T-helper 9 cell (primary cell): ENCODE measurements around the gene MAN1C1.
"Not testable (repeated sequence)": the region's sequence is repeated elsewhere in the genome, so short reads cannot be mapped to it uniquely, and the experiment has no call there.

ENCODE experiments used
- DNase-seq: peaks from one replicate; pipeline ENCODE4 v3.0.0-alpha.2; 2020

MAN1C1 gene

DNA sequence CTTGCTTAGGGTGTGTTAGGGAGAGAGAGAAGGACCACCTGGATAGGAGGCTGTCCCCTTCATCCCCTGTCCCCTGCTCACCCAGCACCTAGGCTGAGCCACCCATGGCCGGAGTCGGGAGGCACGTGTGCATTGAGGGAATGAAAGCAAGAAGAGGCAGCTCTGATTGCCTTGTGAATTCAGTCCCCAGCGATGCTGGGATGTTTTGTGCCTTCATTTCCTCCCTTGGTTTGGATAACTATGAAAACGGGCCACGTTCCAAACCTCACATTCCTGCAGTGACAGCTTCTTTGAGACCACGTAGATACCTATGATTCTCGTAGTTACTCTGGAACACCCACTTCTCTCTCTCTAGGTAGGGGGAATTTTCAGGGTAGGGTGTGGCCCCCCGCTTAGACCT is 67.1 kb downstream of the MAN1C1 start:
- DNase-seq = no peak

DNA sequence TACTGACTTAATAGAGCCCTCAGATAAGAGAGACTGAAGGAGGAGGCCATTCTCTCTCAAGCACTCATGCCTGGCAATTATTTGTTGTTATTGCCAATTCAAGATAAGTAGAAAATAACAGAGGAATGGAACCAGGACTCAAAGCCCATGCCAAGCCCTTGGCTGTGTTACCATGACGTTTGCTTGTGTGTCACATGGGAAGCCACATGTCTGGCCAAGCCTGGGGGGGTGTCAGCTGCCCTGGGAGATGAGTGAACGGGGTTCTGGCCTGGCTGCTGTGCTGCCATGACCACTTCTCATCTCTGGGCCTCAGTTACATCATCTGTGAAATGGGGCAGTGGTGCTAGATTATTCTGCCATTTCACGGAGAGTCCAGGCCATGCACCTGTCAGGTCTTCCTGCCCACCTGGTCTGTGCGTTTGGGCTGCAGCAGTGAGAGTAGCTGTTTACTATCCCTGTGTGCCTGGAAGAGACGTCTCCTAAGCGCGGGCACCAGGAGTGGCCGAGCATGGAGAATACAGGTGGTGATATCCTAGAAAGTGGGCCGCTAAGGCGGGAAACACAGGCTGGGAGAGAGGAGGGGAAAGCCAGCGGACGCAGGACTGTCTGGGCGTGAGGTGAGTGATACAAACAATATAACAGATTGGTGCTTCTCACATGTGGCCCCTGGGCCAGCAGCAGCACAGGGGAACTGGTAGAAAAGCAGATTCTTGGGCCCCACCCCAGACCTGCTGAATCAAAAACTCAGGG is 67.8 kb downstream of the MAN1C1 start:
- no peak for DNase-seq

DNA sequence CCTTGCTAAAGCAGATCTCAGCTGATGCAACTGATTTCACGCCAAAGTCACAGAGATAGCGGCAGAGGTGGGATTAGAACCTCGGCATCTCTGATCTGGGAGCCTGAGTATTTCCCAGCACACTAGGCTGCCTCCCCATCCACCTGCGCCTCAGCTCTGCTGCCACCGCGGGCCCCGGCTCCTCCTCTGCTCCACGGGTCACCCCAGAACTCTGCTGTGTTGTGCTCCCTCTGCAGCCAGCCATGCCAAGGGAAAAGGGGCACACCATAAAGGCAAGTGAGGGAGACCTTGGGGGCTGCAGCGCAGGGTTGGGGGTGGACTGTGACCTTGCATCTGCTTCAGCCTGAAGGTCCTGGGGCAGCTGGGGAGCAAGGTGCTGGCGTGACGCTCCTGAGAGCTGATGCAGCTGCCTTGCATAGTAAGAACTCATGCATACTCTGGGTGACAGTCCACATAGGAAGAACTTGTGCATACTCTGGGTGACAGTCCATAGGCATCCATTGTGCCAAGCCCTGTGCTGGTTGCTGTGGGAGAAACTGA is 68.7 kb downstream of the MAN1C1 start:
- no peak for DNase-seq

DNA sequence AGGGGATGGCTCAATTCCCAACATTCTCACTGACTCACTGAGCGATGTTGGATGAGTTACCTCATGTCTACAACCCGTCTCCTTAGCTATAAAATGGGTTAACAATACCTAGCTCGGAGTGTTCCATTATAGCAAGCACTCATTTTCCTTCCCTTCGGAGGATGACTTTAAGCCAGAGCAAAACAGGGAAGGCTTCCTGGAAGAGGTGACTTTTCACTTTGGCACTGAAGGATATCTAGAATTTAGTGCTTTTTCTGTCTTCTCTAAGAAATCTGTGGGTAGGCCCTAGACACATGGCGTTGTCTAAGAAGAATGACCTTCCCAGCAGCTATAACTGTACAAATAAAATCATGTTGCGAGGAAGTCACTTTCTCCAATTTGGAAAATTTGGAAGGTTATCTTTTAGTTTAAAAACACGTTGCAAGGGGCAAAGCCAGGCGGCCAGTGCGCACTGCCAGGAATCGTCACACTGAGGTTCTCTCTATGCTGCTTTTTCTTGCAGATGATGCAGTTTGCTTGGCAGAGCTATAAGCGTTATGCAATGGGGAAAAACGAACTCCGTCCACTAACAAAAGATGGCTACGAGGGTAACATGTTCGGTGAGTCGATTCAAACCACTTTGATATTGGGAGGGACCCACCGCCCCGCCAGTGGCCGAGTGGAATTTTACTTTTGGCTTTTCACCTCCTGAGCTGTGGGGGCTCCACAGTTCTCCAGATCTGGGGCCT is 69.5 kb downstream of the MAN1C1 start:
- DNase-seq = no peak

DNA sequence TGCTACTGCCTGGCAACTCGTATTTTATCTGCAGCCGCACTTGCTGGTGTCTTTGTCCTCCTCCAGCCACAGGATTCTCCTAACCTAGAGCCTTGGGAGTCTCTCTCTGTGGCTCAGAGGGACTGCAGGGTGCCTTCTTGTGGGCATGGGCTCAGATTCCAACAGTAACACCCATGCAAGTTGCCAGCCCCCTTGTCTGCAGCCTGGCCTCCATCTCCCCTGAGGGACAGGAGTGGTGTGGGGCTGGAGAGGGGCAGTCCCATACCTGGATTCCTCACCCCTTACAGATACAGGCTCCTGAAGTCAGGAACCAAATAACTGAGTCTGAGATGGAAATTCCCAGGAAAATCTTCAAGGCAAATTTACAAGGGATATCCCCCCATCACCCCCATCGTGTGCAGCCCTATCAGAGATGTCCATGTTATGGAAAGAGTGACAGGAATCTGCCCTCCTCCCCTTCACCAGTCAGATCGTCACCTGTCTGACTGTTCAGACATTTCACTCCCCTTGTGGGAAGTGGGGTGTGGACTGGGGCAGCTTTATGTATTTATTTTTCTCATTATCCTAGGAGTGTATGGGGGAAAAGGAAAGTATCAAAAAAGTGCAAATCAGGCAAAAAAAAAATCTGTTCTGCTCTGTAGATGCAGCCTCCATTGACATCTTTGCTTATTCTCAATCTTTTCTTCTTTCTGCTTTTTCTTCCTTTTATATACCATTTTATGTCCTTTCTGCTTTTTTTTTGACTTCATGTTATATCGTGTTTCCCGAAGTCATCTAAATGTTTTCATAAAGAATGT is 70.8 kb downstream of the MAN1C1 start:
- DNase-seq = no peak

DNA sequence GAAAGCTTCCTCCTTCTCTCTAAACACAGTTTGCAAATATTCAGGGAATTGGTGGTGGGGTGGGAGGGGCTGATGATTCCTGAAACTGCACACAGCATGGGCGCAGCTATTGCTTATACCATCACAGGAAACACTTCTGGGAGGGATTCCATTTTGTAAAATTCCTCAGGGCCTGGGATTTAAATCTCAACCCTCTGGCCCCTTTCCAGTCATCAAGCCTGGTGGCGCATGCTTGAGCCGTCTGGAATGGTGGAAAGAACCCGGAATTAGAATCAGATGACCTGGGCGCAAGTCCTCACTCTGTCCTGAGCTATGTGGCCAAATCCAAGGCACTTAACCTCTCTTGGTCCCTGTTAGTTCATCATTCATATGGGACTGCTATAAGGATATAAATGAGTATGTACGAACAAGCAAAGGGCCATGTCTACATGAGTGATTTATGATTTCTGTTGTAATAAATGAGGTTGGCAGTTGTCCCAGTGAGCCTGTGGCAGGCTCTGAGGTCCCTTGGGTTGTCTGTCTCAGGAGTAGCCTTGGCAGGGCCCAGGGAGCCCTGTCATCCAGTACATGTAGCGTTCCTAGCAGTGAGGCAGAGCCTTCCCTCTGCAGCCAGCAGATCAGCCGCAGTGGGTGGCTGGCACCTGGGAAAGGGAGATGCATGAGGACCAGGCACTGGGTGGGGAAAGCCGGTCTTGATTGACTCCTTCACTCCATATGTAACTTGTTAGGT is 72.0 kb downstream of the MAN1C1 start:
- DNase-seq = no peak

DNA sequence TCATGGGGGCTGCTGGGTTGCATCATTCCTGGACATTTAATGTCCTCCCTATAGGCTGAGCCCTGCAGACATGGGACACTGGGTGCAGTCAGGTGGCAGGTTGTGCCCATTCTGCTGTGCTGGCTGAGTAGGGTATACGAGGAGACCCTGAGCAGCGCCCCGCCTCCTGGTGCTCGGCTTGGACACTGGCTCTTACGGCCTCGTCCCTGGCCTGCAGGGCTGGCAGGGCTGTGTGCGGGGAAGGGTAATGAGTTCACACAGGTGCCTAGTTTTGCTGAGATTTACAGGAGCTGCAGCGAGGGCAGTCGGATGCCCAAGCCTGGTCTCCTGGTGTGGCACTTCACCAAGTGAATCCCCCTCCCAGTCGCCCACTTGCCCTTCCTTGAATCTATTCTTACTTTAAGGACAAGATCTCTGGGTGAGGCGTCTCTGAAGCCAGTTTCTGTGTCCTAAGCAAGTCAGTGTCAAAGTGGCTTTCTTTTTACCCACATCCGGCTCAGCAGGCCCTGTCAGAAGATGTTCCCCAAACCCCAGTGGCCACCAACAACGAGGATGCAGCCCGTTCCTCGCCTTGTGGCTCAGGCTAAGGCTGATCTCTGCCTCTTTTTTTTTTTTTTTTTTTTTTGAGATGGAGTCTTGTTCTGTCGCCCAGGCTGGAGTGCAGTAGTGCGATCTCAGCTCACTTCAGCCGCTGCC is 73.2 kb downstream of the MAN1C1 start:
- DNase-seq = no peak

DNA sequence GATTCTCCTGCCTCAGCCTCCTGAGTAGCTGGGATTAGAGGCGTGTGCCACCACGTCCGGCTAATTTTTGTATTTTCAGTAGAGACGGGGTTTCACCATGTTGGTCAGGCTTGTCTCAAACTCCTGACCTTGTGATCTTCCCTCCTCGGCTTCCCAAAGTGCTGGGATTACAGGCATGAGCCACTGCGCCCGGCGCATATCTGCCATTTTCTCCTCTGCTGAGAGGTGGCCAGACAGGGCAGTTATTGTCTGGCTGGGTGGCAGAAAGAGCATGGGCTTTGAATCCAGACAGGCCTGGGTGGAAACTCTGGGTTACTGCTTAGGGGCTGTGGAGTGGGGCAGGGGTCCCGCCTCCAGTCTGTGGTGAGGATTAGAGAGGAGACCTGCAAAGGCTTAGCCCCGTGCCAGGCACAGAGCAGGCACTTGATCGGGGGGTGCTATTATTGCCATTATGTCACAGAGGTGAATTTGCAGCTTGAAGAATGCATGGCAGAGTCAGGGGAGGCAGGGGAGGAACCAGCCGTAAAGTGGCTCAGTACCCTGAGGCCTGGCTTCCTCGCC is 73.9 kb downstream of the MAN1C1 start:
- DNase-seq = no peak

DNA sequence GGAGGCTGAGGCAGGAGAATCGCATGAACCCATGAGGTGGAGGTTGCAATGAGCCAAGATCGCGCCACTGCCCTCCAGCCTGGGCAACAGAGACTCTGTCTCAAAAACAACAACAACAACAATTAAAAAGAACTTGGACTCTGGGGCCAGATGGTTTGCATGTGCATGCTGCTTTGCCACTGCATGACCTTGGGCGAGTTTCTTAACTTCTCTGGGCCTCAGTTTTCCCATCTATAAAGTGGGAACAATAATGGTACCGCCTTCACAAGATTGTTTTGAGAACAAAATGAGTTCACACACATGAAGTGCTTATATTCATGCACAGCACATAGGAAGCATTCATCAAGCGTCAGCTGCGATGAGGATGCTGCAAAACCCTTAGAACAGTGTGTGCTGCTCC is 74.6 kb downstream of the MAN1C1 start:
- DNase-seq = no peak

DNA sequence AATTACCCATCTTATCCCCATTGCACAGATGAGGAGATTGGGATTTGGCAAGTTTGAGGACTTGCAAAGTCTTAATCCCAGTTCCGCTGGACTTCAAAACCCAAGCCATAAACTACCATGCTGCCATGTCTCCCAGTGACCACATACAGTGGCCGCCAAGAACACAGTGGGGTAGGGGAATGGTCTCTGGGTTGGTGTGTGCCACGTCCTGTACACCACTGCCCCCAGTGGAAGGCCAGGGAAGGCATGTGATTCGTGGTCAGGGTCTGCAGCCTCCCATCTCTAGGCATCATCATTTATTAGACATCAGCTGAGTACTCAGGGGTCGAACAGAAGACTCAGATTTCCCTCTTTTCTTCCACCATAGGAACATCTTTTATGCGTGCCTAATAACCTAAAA is 76.0 kb downstream of the MAN1C1 start:
- no peak for DNase-seq

DNA sequence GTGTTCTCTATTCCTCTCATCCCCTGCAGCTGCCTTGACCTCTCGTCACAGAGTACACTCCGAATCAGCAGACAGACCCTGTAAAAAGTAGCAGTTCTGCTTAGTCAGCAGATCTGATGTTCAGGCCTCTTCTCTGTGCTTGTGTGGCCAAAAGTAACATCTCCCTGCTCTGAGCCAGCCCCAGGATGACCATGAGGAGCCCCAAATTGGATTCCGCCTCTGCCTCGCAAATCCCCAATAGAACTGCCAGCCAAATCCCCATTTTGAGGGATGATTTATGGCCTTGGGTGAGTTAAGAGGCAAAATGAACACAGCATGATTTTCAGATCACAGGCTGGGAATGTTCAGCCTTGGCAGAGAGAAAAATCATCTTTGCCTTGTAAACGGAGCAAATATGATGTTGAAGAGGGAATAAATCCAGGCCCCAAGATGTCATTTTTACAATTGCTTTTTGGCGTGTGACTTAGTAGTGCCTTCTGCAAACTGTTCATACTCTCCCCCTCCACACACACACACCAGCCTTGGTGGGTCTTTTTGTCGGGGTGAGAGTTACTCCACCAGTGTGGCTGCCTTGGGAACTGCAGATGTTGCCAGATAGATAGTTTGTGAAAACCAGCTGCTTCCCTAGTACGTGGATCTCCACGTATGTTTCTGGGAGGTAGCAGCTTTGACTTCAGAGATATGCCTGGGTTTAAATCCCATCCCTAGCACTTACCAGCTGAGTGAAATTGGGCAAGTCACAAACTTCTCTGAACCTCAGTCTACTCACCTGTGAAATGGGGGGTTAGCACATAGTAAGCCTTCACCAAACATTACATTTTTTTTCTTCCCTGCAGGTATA is 77.8 kb downstream of the MAN1C1 start:
- DNase-seq = no peak

DNA sequence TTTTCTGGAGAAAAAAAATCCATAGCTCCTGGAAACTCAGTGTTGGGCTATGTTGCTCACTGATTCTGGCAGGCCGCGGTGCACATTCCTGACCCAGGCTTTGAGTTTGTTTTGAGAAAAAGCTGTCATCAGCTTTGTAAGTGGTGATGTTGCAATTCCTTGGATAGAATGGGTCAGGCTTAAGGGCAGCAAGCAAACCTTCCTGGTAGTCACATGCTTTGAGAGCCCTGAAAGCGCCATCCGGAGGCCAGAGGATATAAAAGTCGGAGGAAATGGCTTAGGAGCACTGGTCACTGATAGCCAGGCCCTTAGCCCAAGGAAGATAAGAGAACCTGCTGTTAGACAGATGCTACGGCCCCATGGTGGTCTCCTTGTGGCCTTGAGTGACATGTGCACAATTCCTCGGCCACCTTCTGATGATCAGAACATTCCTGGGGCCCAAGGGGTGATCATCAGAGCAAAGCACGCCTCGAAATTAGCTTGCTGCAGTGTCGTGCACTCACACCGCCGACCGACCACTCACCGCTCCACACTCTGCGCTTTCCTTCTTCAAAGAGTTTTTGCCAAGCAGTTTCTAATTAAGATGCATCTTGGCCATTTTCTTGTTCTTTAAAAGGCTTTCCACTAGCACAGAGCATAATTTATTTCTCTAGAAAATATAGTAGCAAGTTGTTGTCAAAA is 78.6 kb downstream of the MAN1C1 start:
- DNase-seq = no peak

DNA sequence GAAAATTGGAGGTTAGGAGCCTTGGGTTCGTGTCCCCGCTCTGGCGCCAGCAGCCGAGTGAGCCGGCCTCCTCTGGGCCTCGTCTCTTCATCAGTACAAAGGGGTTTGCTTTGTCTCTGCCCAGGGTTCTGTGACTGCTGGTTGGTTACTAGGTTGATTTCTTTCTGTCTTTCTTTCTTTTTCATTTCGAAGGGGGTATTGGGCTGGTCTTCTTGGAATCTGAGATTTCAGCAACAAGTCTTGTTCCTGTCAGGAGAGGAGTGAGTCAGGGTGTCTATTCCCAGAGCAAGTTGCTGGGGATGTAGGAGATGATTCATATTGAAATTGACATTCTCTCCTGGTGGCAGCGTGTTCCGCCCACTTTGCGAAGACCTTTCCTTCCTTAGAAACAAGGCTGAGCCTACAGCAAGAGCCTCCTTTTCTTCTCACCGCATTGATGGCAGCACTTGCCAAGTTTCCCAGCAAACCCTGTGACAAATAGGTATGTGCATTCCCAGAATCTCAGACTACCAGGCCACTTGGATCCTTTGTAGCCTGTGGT is 79.2 kb downstream of the MAN1C1 start:
- DNase-seq = no peak

DNA sequence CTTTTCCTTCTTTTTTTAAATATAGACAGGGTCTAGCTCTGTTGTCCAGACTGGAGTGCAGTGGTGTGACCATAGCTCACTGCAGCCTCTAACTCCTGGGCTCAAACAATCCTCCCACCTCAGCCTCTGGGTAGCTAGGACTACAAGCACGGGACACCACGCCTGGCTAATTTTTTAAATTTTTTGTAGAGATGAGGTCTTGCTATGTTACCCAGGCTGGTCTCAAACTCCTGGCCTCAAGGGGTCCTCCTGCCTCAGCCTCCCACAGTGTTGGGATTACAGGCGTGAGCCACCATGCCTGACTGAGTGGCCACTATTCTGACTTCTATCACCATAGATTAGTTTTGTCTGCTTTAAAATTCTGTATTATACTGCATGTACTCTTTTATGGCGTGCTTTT is 80.1 kb downstream of the MAN1C1 start:
- not testable (repeated sequence) for DNase-seq

DNA sequence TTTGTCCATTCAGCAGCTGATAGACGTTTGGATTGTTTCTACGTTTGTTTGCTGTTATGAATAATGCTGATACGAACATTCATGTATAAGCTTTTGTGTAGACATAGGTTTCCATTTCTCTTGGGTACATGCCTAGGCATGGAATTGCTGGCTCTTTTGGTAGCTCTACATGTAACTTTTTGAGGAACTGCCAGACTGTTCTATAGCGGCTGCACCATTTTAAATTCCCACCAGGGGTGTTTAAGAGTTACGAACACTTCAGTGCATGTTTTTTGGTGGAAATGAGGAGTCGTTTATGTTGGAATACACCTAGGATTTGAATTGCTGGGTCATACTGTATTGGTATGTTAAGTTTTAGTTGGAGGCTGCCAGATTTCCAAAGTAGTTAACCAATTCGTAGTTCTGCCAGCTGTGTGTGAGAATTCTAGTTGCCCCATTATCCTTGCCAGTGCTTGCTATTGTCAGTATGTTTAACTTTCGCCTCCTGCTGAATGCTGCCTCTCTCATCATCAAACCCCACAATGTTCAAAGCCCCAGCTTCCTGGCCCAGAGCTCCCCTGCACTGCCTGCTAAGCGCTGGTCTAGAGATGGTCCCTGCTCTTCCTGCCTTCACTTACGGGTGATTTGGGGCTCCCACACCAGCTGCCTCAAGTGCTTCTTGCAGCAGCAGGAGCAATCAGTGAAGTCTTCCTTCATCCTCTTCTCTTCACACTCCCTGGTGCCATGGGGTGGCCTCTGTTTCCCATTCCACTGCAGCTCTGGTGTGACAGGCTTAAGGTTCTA is 81.0 kb downstream of the MAN1C1 start:
- DNase-seq = no peak

DNA sequence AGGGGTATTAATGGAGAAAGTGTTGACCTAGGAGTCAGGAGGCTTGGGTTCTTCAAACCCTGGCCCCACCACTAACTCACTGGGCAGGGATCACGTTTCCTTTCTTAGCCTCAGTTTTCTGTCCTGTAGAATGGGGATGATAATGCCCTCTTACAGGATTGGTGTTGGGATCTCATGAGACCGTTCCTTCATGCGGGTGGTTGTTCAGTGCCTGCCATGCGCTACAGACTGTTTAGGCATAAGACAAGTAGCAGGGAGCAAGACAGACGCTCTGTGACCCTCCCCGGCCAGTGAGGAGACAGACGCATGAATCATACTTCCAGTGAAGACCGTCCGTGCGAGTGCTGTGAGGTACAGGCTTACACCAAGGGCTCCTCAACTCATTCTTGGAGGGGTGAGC is 81.7 kb downstream of the MAN1C1 start:
- no peak for DNase-seq

DNA sequence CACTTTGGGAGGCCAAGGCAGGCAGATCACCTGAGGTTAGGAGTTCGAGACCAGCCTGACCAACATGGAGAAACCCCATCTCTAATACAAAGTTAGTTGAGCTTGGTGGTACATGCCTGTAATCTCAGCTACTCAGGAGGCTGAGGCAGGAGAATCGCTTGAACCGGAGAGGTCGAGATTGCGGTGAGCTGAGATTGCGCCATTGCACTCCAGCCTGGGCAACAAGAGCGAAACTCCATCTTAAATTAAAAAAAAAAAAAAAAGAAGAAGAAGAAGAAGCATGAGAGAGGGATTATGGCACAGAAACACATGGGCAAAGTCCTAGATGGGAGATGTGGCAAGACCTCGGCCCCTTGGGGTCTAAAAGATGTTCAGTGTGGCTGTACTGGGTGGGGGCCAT is 82.5 kb downstream of the MAN1C1 start:
- DNase-seq = not testable (repeated sequence)

DNA sequence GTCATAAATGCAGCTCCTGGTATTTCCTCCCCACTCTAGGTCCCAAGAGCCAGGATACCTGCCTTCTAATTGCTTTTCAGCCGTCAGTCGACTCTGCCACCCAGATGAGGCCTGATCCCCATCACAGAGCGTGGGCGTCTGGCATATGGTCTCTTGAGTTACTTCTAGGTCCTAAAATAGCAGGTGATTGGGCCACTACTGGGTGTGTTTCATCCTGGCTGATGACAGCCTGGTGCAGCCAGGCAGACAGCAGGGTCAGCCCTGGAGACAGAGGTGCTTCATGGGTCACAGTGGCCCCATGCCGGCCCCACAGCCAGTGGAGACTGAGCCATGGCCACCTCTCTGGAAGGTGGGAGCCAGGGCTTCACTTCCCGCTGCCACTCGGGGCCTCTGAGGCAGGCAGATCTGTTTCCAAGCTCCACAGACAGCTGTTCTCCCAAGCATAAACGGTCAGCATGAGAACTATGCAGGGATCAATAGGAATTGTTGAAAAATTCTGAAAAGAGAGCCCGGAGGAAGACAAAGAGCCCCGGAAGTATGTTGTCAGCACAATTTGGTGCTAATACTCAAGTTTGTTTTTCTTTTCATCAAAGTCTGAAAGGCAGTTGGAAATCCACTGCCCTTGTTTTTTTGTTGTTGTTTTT is 83.0 kb downstream of the MAN1C1 start:
- no peak for DNase-seq

DNA sequence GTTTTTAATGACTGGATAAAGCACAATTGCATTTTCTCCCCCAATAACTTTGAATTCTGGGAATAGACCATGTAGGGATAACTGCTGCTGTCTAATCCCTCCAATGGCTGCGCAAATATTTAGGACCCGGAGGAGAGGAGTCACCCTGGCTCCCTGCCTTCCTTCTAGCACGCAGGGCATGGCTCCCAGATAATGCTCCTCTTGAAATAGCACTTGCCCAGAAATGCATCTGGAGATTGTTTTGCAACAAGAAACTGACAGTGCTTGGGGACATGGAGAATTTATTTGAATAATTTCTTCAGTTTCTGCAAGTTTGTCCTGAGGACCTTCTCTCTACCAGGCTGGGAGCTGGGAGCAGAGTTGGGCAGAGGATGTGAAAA is 83.5 kb downstream of the MAN1C1 start:
- no peak for DNase-seq
